Stimulated activated CD8-positive, alpha-beta memory T cell treated with anti-CD3 and anti-CD28 coated beads, Interleukin-12 subunit alpha, Interleukin-12 subunit beta, amount 100 ng/mL, for 24 hours (primary cell): ENCODE measurements around the gene PTGR2.
A peak's percentile ranks its signal among the peaks of the same experiment; 100 is the strongest.
"Not testable (repeated sequence)": the region's sequence is repeated elsewhere in the genome, so short reads cannot be mapped to it uniquely, and the experiment has no call there.

ENCODE experiments used
- DNase-seq: peaks from one replicate; pipeline ENCODE4 v3.0.0-alpha.2; 2020; ENCODE audit errors: extremely low read depth

Gene PTGR2

GRCh38 chr14:73851567-73852382, at the start of gene PTGR2:
Gene PTGR2 (plus strand): TSS chr14:73851831. CDS start chr14:73858863, 7,032 bp downstream.
- DNase-seq: peak; percentile 79

- DNase-seq: no peak
These were observed 49.0 kb upstream of the PTGR2 start for GRCh38 chr14:73802431-73803188.

GRCh38 chr14:73804636-73805035, 47.0 kb upstream of the PTGR2 start:
- DNase-seq: no peak

GRCh38 chr14:73807457-73807856, 44.2 kb upstream of the PTGR2 start:
- DNase-seq: no peak

GRCh38 chr14:73809391-73809790, 42.2 kb upstream of the PTGR2 start:
- DNase-seq: no peak

- DNase-seq: no peak
These were observed 41.0 kb upstream of the PTGR2 start for GRCh38 chr14:73810478-73811163.

GRCh38 chr14:73811164-73811503, 40.5 kb upstream of the PTGR2 start:
- no peak for DNase-seq

GRCh38 chr14:73814153-73814552, 37.5 kb upstream of the PTGR2 start:
- DNase-seq: no peak

GRCh38 chr14:73815849-73816248, 35.8 kb upstream of the PTGR2 start:
- no peak for DNase-seq

- no peak for DNase-seq
These were observed 35.2 kb upstream of the PTGR2 start for GRCh38 chr14:73816393-73816816.

GRCh38 chr14:73817020-73817655, 34.5 kb upstream of the PTGR2 start:
- DNase-seq: no peak

GRCh38 chr14:73818821-73819220, 32.8 kb upstream of the PTGR2 start:
- no peak for DNase-seq

- no peak for DNase-seq
These were observed 31.0 kb upstream of the PTGR2 start for GRCh38 chr14:73820631-73821030.

- no peak for DNase-seq
These were observed 28.2 kb upstream of the PTGR2 start for GRCh38 chr14:73823339-73823885.

- no peak for DNase-seq
These were observed 27.5 kb upstream of the PTGR2 start for GRCh38 chr14:73824127-73824526.

- DNase-seq: no peak
These were observed 27.1 kb upstream of the PTGR2 start for GRCh38 chr14:73824536-73824935.

GRCh38 chr14:73825551-73826188, 26.0 kb upstream of the PTGR2 start:
- peak; percentile 64 for DNase-seq

- not testable (repeated sequence) for DNase-seq
These were observed 24.4 kb upstream of the PTGR2 start for GRCh38 chr14:73827190-73827589.

- no peak for DNase-seq
These were observed 22.6 kb upstream of the PTGR2 start for GRCh38 chr14:73829071-73829470.

GRCh38 chr14:73829526-73830431, 21.9 kb upstream of the PTGR2 start:
- DNase-seq: no peak
